Epithelial cell of prostate (primary cell): ENCODE results near the gene ST3GAL4.
"Not testable (repeated sequence)": the region's sequence is repeated elsewhere in the genome, so short reads cannot be mapped to it uniquely, and the experiment has no call there.

Experiments
- DNase-seq: peaks from one replicate; pipeline ENCODE4 v3.0.0-alpha.2; 2011; ENCODE audit warnings: low read depth, low spot score
- H3K27ac ChIP-seq: fragments of 450-650 bp; 2 replicates; pipeline ENCODE4 v1.5.1; 2017; ENCODE audit warnings: mild to moderate bottlenecking

Gene ST3GAL4

GRCh38 chr11:126359431-126360048 lies 4.1 kb downstream of the ST3GAL4 start:
- no peak overlapping the region for H3K27ac ChIP-seq
- no peak for DNase-seq

GRCh38 chr11:126360049-126360446 lies 4.6 kb downstream of the ST3GAL4 start:
- H3K27ac ChIP-seq, result peak overlapping the region; percentile 24

GRCh38 chr11:126361400-126361799 lies 5.9 kb downstream of the ST3GAL4 start:
- H3K27ac ChIP-seq, result no peak overlapping the region
- no peak for DNase-seq

More at GRCh38 chr11:126360049-126360446, 4.6 kb downstream of the ST3GAL4 start:
- DNase-seq, result no peak

- H3K27ac ChIP-seq, result no peak overlapping the region
- no peak for DNase-seq
These were observed 7.6 kb downstream of the ST3GAL4 start for GRCh38 chr11:126362879-126363655.

GRCh38 chr11:126363706-126364248 lies 8.3 kb downstream of the ST3GAL4 start:
- H3K27ac ChIP-seq, result no peak overlapping the region
- no peak for DNase-seq

GRCh38 chr11:126364735-126365134 lies 9.2 kb downstream of the ST3GAL4 start:
- not testable (repeated sequence) for H3K27ac ChIP-seq, DNase-seq

DNA sequence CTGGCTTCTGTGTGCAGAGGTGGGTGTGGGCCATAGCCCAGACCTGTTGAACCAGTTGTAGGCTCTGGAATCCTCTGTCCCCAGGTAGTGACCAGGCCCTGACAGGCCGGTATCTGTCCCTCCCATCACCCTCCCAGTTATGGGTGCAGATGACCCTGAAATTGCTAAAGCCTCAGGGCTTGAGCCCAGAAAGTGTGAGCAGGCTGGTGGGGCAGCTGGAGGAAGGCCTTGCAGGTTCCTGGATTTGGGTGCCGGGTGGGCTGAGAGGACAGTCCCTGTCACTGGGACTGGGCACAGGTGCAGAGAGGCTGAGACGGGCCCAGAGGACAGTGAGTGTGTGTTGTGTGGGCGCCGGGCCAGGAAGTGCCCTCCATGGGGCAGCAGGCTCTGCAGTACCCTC lies 10.0 kb downstream of the ST3GAL4 start:
- H3K27ac ChIP-seq, DNase-seq: not testable (repeated sequence)

DNA sequence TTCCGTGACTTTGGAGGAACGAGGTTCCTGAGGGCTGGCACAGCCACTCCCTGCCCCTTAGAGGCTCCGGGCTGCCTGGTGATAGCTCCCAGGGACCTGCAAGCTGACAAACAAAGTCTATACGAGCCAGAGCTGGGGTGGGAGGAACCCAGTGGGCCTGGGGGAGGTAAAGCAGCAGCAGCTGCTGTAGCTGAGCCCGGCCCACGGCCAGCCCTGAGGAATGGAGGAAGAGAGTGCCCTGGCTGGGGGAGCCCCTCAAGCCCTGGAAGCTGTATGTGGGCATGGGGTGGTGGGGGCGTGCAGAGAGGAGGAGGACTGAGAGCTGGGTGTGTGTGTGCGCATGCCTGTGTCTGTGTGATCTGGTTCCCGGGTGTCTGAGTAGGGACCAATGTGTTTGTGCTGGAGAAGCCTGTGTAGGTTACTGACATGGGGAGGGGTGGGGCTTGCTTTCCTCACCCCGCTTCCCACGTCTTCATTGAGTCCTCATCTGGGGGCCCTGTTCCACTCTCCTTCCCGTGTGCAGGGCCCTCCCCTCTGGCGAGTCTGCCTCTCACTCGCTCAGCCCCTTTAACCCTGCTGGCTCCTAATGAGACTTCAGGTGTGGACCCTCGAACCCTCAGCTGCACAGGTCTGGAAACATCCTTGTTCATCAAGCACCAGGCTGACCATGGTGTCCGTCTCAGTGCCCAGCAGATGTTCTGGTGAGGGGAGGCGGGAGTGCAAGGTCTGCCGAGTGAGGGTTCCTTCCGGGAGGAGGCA lies 10.8 kb downstream of the ST3GAL4 start:
- no peak overlapping the region for H3K27ac ChIP-seq
- no peak for DNase-seq

DNA sequence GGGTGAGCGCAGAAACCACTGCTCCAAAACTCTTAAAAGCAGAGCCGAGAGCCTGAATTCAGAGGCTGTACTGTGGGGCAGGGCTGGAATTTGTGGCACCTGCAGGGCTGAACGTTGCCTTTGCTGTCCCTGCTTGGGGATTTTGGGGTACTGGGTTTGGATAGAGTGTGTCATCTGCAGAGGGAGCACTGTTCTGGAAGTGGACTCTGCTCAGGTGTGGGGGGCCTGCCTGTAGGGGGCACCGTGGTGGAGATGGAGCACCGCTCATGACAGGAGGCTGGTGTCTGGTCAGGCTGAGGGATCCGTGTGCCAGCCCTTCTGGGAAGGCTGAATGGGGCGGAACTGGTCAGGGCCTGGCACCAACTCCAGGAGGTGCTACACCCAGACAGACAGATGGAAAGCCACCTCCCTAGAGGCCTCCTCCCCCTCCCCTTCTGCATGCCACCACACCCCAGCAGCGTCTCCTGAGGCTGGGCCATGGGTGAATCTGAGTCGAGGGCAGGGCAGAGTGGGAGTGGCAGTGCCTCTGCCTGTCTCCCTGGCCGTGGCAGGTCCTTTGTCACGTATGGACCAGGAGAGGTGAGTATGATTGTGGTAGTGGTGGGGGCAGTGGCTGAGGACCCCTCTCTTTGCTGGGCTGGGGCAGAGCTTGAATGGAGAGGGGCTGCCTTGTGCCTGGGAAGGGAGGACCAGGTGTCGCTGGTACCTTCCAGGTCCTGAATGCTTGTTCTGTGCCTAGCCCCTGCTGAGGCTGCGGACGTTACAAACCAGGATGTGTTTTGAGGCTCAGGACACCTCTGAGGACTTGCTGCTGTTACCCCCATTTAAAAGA lies 11.6 kb downstream of the ST3GAL4 start:
- DNase-seq, H3K27ac ChIP-seq: not testable (repeated sequence)

- H3K27ac ChIP-seq, DNase-seq: not testable (repeated sequence)
These were observed 12.3 kb downstream of the ST3GAL4 start for GRCh38 chr11:126367806-126368205.

GRCh38 chr11:126368336-126369119 lies 13.0 kb downstream of the ST3GAL4 start:
- H3K27ac ChIP-seq, DNase-seq: not testable (repeated sequence)

GRCh38 chr11:126370016-126370415 lies 14.5 kb downstream of the ST3GAL4 start:
- H3K27ac ChIP-seq, result no peak overlapping the region
- no peak for DNase-seq

DNA sequence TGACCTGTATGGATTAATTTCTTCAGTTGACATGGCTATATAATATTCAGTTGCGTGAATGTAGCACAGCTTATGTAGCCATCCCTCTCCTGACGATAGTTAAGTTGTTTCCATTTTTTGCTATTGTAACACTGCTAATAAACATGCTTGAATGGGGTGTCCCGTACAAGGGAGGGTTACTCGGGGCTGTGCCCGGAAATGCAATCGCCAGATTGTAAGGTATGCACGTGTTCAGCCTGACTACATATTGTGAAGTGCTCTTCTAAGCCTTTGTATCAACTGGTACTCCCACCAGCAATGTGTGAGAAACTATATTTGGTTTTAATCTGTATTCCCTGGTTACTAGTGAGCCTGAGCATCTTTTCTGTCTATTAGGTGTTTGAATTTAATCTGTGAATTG lies 16.1 kb downstream of the ST3GAL4 start:
- DNase-seq, result no peak
- H3K27ac ChIP-seq, result no peak overlapping the region

- peak overlapping the region; percentile 27 for H3K27ac ChIP-seq
These were observed 18.0 kb downstream of the ST3GAL4 start for GRCh38 chr11:126373389-126374066.

GRCh38 chr11:126374562-126375300 lies 19.2 kb downstream of the ST3GAL4 start:
- DNase-seq, result not testable (repeated sequence)

More at GRCh38 chr11:126373389-126374066, 18.0 kb downstream of the ST3GAL4 start:
- DNase-seq, result not testable (repeated sequence)

GRCh38 chr11:126375726-126376125 lies 20.2 kb downstream of the ST3GAL4 start:
- peak; percentile 29 for DNase-seq
- no peak overlapping the region for H3K27ac ChIP-seq

More at GRCh38 chr11:126374562-126375300, 19.2 kb downstream of the ST3GAL4 start:
- H3K27ac ChIP-seq, result not testable (repeated sequence)

- DNase-seq, result no peak
- H3K27ac ChIP-seq, result no peak overlapping the region
These were observed 23.3 kb downstream of the ST3GAL4 start for GRCh38 chr11:126378763-126379162.

DNA sequence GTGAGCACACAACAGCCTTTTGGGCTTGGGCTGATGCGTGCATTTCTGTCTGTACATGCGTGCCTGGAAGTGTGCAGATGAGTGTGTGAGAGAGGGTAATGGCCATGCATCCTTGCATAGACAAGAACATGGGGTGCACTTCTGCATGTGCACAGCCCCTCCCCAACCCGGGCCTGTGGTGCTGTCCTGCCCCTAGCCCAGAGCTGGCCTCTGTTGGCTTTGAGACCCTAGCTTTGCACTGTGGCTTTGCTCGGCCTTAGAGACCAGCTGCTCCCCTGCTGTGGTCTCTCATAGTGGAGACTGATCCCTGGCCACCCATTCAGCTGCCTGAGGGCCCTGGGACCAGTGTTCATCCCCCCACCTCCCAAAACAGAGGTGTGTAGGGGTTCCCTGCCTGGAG lies 25.4 kb downstream of the ST3GAL4 start:
- DNase-seq, result no peak
- no peak overlapping the region for H3K27ac ChIP-seq
